Activated naive CD4-positive, alpha-beta T cell treated with anti-CD3 and anti-CD28 coated beads, Interleukin-2, amount 50 U/mL, for 24 hours (primary cell): Measurements from ENCODE around the gene CNTN4.

Experiments
- H3K27ac Mint-ChIP-seq: one replicate; pipeline ENCODE4 v1.8.0; 2021; ENCODE audit warnings: mild to moderate bottlenecking, mixed read lengths
- H3K27me3 Mint-ChIP-seq: one replicate; pipeline ENCODE4 v1.8.0; 2021; ENCODE audit warnings: mixed read lengths
- H3K36me3 Mint-ChIP-seq: one replicate; pipeline ENCODE4 v1.8.0; 2021; ENCODE audit warnings: mixed read lengths
- H3K4me1 Mint-ChIP-seq: one replicate; pipeline ENCODE4 v1.8.0; 2021; ENCODE audit warnings: mixed read lengths
- H3K4me3 Mint-ChIP-seq: one replicate; pipeline ENCODE4 v1.8.0; 2021; ENCODE audit warnings: mild to moderate bottlenecking, mixed read lengths
- H3K9me3 Mint-ChIP-seq: one replicate; pipeline ENCODE4 v1.8.0; 2021; ENCODE audit warnings: mixed read lengths

The CNTN4 gene

DNA sequence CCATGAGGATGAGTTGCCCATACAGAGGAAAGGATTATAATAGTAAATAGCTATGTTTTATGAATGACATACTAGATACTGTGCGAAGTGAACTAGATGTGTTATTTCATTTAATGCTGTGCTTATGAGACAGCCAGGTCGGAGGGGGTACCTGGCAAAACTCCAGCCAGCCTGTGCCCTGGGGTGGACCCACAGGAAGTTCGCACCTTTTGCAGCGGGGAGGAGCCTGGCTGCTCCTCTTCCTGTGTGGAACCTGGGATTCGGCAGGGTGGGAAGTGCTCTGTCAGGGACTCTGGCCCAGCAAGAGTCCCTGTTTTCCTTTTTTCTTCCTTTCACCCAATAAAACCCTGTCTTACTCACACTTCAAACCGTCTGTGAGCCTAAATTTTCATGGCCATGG lies 559.3 kb downstream of the CNTN4 start:
- peaks cover 13% of the 10 kb centered on the region for H3K27me3 Mint-ChIP-seq
- H3K4me3 Mint-ChIP-seq: no peak overlapping the region

DNA sequence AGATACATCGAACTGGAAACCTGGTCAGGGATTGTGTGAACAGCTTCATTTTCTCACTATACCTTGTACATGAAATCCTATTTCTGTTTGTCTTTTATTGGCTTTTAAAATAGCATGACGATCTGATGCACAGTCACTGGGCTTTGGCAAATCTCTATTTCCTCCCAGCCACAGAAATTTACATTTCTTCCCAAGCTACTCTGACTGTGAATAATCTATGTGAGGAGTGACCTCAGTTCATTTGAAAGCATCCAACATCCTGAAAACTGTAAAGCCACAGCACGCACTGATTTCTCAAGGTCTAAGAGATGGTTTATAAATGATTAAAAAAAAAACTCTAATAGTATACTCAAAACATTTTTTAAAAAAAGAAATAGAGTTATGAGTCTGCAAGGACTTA lies 561.2 kb downstream of the CNTN4 start:
- H3K27me3 Mint-ChIP-seq: peaks cover 13% of the 10 kb centered on the region
- H3K9me3 Mint-ChIP-seq: no peaks in the 10 kb centered on the region
- H3K4me1 Mint-ChIP-seq: no peaks in the 10 kb centered on the region
- no peak overlapping the region for H3K4me3 Mint-ChIP-seq
- H3K27ac Mint-ChIP-seq: no peak overlapping the region
- H3K36me3 Mint-ChIP-seq: no peaks in the 10 kb centered on the region

More for the DNA sequence above, 559.3 kb downstream of the CNTN4 start:
- no peaks in the 10 kb centered on the region for H3K9me3 Mint-ChIP-seq
- no peaks in the 10 kb centered on the region for H3K36me3 Mint-ChIP-seq
- no peak overlapping the region for H3K27ac Mint-ChIP-seq
- H3K4me1 Mint-ChIP-seq: no peaks in the 10 kb centered on the region

DNA sequence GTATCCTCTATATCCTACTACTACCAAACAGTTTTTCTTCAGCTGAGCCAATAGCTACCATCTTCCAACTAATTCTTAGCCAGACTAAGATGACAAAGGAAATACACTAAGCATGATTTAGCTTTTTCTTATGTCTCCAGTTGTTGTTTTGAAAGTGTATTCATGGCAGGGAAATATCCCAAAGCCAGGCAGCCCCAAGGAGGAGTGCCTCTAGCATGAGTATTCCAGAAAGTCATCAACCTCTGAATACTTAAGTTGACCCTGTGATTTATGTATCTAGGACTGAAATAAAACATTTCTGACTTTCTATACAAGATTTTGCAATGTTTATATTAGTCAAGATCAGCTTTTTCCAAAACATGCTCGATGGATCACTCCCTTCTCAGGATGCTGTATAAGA lies 562.4 kb downstream of the CNTN4 start:
- Mint-ChIP-seq H3K4me1 (no peaks in the 10 kb centered on the region), H3K36me3 (no peaks in the 10 kb centered on the region), H3K27me3 (peaks cover 9% of the 10 kb centered on the region), H3K4me3 (no peak overlapping the region), H3K9me3 (no peaks in the 10 kb centered on the region), H3K27ac (no peak overlapping the region)

DNA sequence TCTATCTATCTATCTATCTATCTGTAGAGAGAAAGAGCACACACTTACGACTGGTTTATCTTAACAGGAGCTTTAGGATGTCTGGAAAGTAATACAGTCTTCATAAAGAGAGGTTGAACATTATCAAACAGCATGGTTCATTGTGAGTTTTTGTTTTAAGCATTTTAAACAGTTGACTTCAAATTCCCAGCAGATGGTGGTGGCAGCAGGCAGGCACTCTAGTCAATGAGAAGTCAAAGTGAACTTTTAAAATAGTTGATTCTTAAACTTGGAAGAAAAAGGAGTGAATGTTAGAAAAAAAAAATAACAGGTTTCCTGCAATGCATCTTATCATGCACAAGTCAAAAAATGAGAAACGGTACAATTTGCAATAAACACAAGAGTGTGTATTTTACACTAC lies 578.8 kb downstream of the CNTN4 start:
- no peak overlapping the region for H3K4me3 Mint-ChIP-seq
- H3K4me1 Mint-ChIP-seq: no peaks in the 10 kb centered on the region
- H3K27me3 Mint-ChIP-seq: peaks cover 2% of the 10 kb centered on the region
- H3K36me3 Mint-ChIP-seq: no peaks in the 10 kb centered on the region
- H3K27ac Mint-ChIP-seq: no peak overlapping the region
- no peaks in the 10 kb centered on the region for H3K9me3 Mint-ChIP-seq

DNA sequence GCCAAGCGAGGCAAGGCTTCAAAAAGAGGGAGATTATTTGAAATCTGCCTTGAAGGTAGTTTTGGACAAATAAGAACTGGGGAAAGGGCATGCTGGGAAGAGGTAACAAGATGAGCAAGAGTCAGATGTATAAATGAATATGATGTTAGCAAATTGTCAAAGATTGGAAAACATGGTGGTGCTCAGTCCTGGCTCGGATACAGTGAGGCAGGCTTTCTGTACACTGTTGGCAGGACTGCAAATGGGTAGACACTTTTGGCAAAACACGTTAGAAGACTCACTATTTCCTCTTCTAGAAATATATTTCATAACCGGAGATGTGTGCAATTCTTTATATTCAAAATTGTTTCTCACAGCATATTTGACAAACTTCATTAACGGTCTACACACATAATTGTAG lies 581.6 kb downstream of the CNTN4 start:
- Mint-ChIP-seq H3K36me3 (no peaks in the 10 kb centered on the region), H3K27ac (no peak overlapping the region), H3K4me1 (no peaks in the 10 kb centered on the region)

DNA sequence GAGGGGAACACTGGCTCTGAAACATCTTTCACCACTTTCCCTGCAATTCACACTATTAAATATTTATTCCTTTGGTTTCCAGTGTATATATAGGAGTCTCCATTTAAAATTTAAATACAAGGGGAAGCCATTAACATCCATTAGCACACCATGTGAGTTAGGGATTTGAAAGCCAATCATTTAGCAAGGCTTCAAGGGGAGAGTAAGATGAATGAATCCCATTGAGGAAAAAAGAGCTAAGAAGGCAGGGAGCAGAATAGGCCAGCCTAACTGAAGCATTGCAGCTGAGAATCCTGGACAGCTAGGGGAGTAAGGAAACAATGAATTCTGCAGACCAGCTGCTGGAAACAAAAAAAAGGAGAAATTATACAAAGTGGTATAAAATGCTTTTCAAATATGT lies 585.4 kb downstream of the CNTN4 start:
- Mint-ChIP-seq H3K36me3 (no peaks in the 10 kb centered on the region), H3K4me1 (no peaks in the 10 kb centered on the region), H3K27me3 (no peaks in the 10 kb centered on the region), H3K27ac (no peak overlapping the region), H3K4me3 (no peak overlapping the region), H3K9me3 (no peaks in the 10 kb centered on the region)

More for the DNA sequence above, 581.6 kb downstream of the CNTN4 start:
- no peak overlapping the region for H3K4me3 Mint-ChIP-seq
- H3K9me3 Mint-ChIP-seq: no peaks in the 10 kb centered on the region
- H3K27me3 Mint-ChIP-seq: peaks cover 2% of the 10 kb centered on the region

DNA sequence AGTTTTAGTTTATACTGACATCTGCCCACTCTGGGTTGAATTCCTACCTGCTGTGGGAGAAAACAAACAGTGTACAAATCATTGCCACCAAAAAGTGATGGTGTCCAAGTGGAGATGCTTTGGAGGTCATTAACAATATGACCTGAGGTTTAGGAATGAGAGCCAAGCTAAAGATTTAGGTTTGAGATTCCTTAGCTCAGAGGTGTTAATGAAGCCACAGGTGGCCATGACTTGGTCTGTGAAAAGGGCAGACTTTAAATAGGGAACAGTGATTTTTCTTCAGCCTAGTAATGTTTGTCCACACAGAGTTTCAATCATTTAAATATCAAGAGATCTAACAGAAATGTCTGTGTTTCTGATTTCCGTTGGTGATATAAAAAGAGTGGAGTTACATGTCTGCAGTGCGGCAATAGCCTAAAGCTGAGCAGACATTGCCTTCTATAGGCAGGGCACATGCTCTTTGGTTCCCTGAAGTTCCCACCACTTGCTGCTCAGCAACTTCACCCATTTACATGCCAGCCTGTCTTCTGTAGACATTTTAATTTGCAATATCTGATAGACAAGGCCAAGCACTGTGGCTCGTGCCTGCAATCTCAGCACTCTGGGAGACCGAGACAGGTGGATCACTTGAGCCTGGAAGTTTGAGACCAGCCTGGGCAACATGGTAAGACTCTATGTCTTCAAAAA lies 588.3 kb downstream of the CNTN4 start:
- H3K9me3 Mint-ChIP-seq: no peaks in the 10 kb centered on the region
- H3K4me3 Mint-ChIP-seq: no peak overlapping the region
- no peaks in the 10 kb centered on the region for H3K27me3 Mint-ChIP-seq
- no peaks in the 10 kb centered on the region for H3K36me3 Mint-ChIP-seq
- H3K4me1 Mint-ChIP-seq: no peaks in the 10 kb centered on the region
- no peak overlapping the region for H3K27ac Mint-ChIP-seq

DNA sequence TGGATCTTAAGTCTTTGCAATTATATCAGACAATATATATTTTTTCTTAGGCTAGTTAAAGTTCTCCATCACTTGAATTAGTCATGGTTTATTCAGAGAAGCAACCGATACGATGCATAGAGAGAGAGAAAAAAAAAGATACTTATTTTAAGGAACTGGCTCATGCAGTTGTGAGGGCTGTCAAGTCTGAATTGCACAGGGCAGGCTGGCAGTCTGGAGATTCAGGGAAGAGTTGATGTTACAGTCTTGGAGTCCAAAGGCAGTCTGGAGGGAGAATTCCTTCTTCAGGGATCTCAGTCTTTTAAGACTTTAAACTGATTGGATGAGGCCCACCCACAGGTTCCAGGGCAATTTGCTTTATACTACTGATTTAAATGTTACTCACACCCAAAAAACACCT lies 598.9 kb downstream of the CNTN4 start:
- Mint-ChIP-seq H3K9me3 (no peaks in the 10 kb centered on the region), H3K4me1 (no peaks in the 10 kb centered on the region), H3K4me3 (no peak overlapping the region), H3K36me3 (no peaks in the 10 kb centered on the region), H3K27ac (no peak overlapping the region), H3K27me3 (peaks cover 5% of the 10 kb centered on the region)

DNA sequence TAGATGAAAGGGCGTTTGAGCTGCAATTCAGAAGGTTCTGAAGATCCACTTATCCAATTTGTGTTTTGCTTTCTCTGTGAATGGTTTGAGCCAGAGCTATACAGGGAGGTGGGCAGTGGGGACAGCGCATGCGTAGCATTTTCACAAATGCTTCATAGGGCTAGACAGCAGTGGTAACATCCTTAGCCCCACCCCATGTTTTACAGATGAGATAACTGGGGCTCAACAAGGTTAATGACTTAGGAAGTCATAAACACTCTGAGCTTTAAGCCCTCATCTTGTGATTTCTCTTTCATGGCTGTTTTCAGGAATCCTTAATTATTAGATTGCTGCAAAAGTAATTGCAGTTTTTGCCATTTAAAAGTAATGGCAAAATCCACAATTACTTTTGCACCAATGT lies 602.8 kb downstream of the CNTN4 start:
- Mint-ChIP-seq H3K27me3 (peaks cover 3% of the 10 kb centered on the region), H3K27ac (no peak overlapping the region), H3K36me3 (no peaks in the 10 kb centered on the region), H3K4me3 (no peak overlapping the region), H3K4me1 (no peaks in the 10 kb centered on the region), H3K9me3 (no peaks in the 10 kb centered on the region)

DNA sequence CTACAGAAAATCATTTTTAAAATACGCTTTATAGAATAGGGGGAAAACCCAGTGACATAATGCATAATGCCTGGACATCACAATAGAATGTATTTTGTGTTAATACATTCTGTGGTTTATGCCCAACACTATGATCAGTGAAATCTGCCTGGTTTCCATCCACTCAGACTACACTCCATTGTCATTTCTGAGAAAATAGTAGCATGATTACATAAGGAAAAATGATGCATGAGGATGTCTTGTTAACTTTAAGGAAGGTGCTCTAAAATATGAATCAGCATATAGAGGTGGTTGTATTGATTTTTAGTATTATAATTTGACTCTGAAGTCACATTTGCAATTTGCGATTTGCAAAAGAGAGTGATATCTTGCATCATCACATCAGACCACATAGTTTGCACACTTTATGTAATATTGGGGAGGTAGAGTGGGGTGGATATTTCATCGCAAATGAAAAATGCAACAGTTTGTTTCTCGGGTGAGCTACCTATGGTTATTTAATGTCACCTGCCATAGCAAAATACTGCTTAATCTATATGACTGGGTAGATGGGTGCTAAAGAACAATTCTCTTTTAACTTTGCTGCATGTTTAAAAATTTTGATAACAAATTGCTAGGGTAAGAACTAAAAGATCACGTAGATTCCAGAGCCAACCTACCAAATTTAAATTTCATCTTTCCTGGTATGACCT lies 607.6 kb downstream of the CNTN4 start:
- Mint-ChIP-seq H3K27me3 (peaks cover 2% of the 10 kb centered on the region), H3K4me1 (no peaks in the 10 kb centered on the region), H3K27ac (no peak overlapping the region), H3K9me3 (no peaks in the 10 kb centered on the region), H3K4me3 (no peak overlapping the region), H3K36me3 (no peaks in the 10 kb centered on the region)

DNA sequence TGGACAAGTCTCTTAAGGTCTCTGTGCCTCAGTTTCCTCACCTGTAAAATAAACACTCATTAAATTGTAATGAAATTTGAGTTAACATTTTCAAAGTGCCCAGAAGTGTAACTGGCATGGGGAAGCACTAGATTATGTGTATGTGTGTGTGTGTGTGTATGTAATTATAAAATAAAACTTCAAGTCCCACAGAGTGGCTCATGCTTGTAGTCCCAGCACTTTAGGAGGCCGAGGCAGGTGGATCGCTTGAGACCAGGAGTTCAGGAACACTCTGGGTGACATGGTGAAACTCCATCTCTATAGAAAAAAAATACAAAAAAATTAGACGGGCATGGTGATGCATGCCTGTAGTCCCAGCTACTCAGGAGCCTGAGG lies 608.2 kb downstream of the CNTN4 start:
- Mint-ChIP-seq H3K4me1 (no peaks in the 10 kb centered on the region), H3K27ac (no peak overlapping the region), H3K4me3 (no peak overlapping the region), H3K36me3 (no peaks in the 10 kb centered on the region), H3K9me3 (no peaks in the 10 kb centered on the region), H3K27me3 (peaks cover 2% of the 10 kb centered on the region)

DNA sequence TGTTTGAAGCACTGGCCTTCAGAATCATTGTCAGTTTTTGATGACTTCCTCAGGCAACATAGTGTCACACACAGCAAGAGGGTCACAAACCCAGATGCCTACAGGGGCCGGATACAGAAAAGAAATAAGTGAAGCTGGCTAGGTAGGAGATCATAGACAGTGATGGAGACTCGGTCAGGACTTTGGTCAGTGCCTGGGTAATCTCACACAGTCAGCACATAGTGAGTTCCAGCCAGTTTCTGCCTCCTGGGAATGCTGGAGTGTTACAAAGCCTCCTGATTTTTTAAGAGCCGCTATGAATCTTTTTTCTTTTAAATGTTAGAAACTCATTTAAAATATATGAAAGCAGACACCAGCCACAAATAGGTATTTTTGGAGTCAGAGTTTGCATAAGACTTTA lies 612.4 kb downstream of the CNTN4 start:
- Mint-ChIP-seq H3K9me3 (no peaks in the 10 kb centered on the region), H3K4me1 (no peaks in the 10 kb centered on the region), H3K27me3 (no peaks in the 10 kb centered on the region), H3K27ac (no peak overlapping the region), H3K4me3 (no peak overlapping the region), H3K36me3 (no peaks in the 10 kb centered on the region)

DNA sequence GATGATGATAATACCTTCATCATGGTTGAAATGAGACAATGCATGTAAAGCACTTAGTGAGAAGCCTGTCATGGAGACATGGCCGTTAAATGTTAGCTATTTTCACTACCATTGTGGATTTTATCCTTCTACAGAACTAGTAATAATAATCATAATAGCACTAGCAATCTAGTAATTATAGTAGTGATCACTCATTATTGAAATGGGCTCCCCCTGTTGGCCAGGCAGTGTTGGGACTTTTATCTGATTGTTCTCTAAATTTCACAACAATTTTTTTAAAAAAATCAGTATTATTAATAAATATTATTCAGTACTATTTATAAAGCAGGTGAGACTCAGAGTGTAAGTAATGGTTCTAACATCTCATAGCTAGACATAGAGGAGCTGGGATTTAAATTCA lies 615.3 kb downstream of the CNTN4 start:
- Mint-ChIP-seq H3K36me3 (no peaks in the 10 kb centered on the region), H3K4me1 (no peaks in the 10 kb centered on the region), H3K4me3 (no peak overlapping the region), H3K27me3 (no peaks in the 10 kb centered on the region), H3K27ac (no peak overlapping the region), H3K9me3 (no peaks in the 10 kb centered on the region)

DNA sequence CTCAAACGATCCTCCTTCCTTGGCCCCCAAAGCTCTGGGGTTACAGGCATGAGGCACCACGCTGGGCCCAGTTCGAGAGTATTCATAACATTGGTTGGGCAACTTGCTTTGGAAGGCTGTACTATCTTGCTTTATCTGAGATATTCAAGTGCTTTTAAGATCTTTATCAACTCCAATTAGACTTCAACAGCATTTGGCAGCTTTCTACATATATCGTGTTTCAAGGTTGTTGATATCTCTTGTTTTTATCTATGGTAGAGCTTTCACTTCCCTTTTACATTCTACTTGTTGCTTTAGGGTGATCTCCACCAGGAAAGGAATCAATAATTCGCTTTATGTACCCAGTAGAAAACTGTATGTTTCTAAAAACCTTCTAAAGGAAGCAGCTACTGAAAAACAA lies 616.2 kb downstream of the CNTN4 start:
- Mint-ChIP-seq H3K9me3 (no peaks in the 10 kb centered on the region), H3K27ac (no peak overlapping the region), H3K36me3 (no peaks in the 10 kb centered on the region), H3K27me3 (no peaks in the 10 kb centered on the region), H3K4me3 (no peak overlapping the region), H3K4me1 (no peaks in the 10 kb centered on the region)

DNA sequence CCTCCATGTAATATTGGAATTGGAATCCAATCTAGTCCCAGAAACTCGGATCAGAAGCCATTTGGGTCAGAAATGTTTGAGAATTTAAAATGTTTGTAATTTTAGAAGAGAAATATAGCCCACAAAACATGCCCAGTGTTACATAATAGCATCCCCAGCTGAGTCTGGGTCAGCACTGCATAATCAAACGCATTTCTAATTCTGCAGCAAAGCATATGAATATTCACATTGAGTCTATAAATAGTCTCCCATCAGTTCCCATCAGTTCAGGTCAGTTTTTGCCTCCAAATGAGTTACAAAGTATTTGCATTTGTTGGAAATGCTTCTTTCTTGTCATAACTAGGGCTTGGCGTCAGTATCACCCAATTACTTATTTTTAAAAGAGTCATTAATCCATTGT lies 628.4 kb downstream of the CNTN4 start:
- Mint-ChIP-seq H3K9me3 (no peaks in the 10 kb centered on the region), H3K27me3 (peaks cover 6% of the 10 kb centered on the region), H3K27ac (no peak overlapping the region), H3K36me3 (no peaks in the 10 kb centered on the region), H3K4me1 (no peaks in the 10 kb centered on the region), H3K4me3 (no peak overlapping the region)

DNA sequence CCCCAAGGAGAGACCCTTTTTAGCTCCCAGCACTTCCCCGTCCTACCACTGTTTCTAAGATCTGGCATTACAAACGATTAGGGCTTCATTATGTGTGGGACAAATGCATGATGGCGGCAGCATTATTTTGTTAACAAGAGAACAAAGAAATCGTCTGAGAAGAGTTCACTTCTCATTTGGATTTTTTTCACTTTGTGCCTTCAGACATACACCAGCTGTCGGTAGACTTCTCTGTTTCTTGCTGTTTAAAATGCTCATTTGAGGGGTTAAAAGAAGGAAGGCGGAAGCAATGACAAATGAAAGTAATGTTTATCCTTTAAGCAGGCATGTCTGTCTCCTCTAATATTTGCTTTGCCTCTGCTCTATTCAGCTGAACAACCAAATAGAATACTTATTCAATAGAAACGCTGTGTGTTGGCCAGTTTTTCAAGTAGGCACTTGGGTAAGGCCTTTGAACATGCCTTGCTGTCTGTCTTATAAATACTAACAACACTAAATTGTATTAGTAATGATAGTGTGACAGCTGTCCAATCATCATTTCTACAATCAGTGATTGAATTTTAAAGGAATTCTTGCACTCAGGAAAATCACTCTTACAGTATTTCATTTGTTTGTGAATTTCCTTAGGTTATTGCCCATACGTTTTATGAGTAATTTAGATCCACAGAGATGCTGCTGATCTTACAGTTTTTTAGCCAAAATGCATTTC lies 629.1 kb downstream of the CNTN4 start:
- Mint-ChIP-seq H3K27ac (no peak overlapping the region), H3K27me3 (peaks cover 4% of the 10 kb centered on the region), H3K4me1 (no peaks in the 10 kb centered on the region), H3K9me3 (no peaks in the 10 kb centered on the region), H3K36me3 (no peaks in the 10 kb centered on the region), H3K4me3 (no peak overlapping the region)
